ENCODE measurements around the gene DHRS12. TPM values are rescaled to one million over a fixed set of nuclear protein-coding genes. Genes with fewer than 3 reads are reported as not detected.

Gene DHRS12
- total RNA-seq, 4 donors from 2014 or later: 4.7 to 11.3 (median 7.9) TPM

GRCh38 chr13:51776179-51776578 is 27.8 kb downstream of the DHRS12 start:
- Histone ChIP-seq H3K4me3 (no peak overlapping the region), H3K4me1 (peaks cover 0 to 1% (median 0%) of the 10 kb centered on the region in 3 donors), H3K36me3 (peaks cover 0 to 12% (median 0%) of the 10 kb centered on the region in 3 donors), H3K27me3 (no peaks in the 10 kb centered on the region), H3K27ac (no peak overlapping the region), H3K9me3 (no peaks in the 10 kb centered on the region)
- DNase-seq: no peak
- TF ChIP-seq POLR2A (IDR thresholded peaks at IDR 0.05): no peak
- intact Hi-C loops (cut with DNase I): no loop called here
- WGBS, 2 donors: 71 to 88% methylated on average over 3 to 7 of the region's 7 CpGs

DNA sequence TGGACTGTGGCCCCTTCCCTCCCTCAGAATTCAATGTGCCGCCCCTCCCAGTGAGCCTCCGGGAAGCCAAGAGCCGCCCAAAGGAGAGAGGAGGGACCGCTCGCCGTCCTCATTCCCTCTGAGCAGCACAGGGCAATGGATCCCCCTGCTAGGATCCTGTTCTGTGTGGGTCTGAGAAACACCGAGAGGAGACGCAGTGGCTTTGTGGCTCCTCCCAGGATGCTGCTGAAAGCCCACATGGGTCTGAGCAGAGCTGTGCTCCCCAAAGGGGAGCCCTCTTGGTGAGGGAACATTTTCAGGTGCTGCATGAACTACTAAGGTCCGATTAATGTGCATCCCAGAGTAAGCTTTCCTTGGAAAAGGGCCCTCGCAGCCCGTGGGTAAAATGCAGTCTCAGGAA is 30.4 kb downstream of the DHRS12 start:
- 83 to 87% methylated on average over 4 to 10 of the region's 11 CpGs for WGBS, 2 donors
- Histone ChIP-seq H3K36me3 (peaks cover 0 to 17% (median 0%) of the 10 kb centered on the region in 3 donors), H3K27ac (no peak overlapping the region), H3K4me3 (no peak overlapping the region), H3K4me1 (peaks cover 0 to 28% (median 15%) of the 10 kb centered on the region in 3 donors), H3K9me3 (no peaks in the 10 kb centered on the region), H3K27me3 (no peaks in the 10 kb centered on the region)
- intact Hi-C loops (cut with DNase I): no loop called here
- DNase-seq: no peak
- TF ChIP-seq POLR2A (IDR thresholded peaks at IDR 0.05) (no peak), CTCF (IDR thresholded peaks at IDR 0.05) (no peak)

DNA sequence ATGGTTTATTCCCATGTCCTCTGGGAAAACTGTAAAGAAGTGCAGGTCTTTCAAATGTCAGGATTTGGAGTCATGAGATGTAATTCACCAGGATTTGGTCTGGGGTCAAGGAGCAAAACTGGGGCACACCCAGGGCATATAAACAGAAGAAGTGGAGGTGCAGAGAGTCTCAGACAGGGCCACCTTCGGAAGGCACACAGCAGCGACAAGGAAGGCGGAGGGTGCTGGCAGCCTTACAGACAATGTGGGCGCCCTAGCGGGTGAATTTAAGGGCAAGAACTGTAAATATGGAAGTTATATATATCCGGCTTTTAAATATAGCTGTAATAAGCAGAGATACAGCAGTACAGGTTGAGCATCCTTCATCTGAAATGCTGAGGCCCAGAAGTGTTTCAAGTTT is 31.2 kb downstream of the DHRS12 start:
- intact Hi-C loops (cut with DNase I): no loop called here
- Histone ChIP-seq H3K4me1 (peaks cover 0 to 29% (median 15%) of the 10 kb centered on the region in 3 donors), H3K9me3 (no peaks in the 10 kb centered on the region), H3K27ac (no peak overlapping the region), H3K4me3 (no peak overlapping the region), H3K36me3 (peaks cover 0 to 25% (median 0%) of the 10 kb centered on the region in 3 donors), H3K27me3 (no peaks in the 10 kb centered on the region)
- DNase-seq: no peak
- 81 to 90% methylated on average over 6 of the region's 6 CpGs for WGBS, 2 donors
- TF ChIP-seq CTCF (IDR thresholded peaks at IDR 0.05): no peak
- TF ChIP-seq POLR2A (IDR thresholded peaks at IDR 0.05): no peak

DNA sequence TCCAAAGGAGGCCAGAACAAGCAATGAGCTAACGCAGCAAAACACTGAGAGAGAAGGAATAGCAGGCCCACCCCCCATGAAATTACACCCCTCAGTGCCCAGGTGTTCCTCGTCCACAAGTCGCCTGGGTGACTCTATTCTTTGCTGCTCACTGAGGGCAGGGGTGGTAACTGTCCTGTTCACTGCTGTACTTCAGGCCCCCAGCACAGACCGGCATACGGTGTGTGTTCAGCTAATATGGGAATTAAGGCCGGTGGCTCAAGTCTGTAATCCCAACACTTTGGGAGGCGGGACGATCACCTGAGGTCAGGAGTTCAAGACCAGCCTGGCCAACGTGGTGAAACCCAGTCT is 31.9 kb downstream of the DHRS12 start:
- no peak for DNase-seq
- intact Hi-C loops (cut with DNase I): no loop called here
- Histone ChIP-seq H3K36me3 (peaks cover 0 to 32% (median 0%) of the 10 kb centered on the region in 3 donors), H3K27me3 (no peaks in the 10 kb centered on the region), H3K4me3 (no peak overlapping the region), H3K9me3 (no peaks in the 10 kb centered on the region), H3K27ac (no peak overlapping the region), H3K4me1 (peaks cover 0 to 29% (median 15%) of the 10 kb centered on the region in 3 donors)
- 76 to 89% methylated on average over 3 of the region's 9 CpGs for WGBS, 2 donors
- TF ChIP-seq CTCF (IDR thresholded peaks at IDR 0.05) (no peak), POLR2A (IDR thresholded peaks at IDR 0.05) (no peak)

GRCh38 chr13:51771418-51772104 is 32.4 kb downstream of the DHRS12 start:
- peaks cover 0 to 29% (median 15%) of the 10 kb centered on the region in 3 donors for H3K4me1 ChIP-seq
- intact Hi-C loops (cut with DNase I): no loop called here

More at GRCh38 chr13:51771418-51772104, 32.4 kb downstream of the DHRS12 start:
- TF ChIP-seq POLR2A (IDR thresholded peaks at IDR 0.05) (no peak), CTCF (IDR thresholded peaks at IDR 0.05) (no peak)
- no peak for DNase-seq
- Histone ChIP-seq H3K4me3 (no peak overlapping the region), H3K27ac (no peak overlapping the region), H3K36me3 (peaks cover 0 to 37% (median 0%) of the 10 kb centered on the region in 3 donors), H3K9me3 (no peaks in the 10 kb centered on the region), H3K27me3 (no peaks in the 10 kb centered on the region)
- 82 to 91% methylated on average over 7 to 16 of the region's 17 CpGs for WGBS, 2 donors
